OCI-LY3 (cell line): ENCODE results near the gene RAP1GAP2.

ENCODE experiments used
- H2AFZ ChIP-seq: fragments of 200-600, 300-600 bp; shearing (Covaris generic); 2 replicates; pipeline ENCODE4 v1.6.0; 2014; ENCODE audit warnings: antibody characterized with exemption, low read depth, low read length
- H3K27ac ChIP-seq: fragments of 200-600, 300-600 bp; sonication (generic); 2 replicates; pipeline ENCODE4 v1.5.1; 2014; ENCODE audit warnings: mild to moderate bottlenecking, low read length, moderate library complexity, mixed read lengths
- H3K27me3 ChIP-seq: fragments of 200-600, 300-600 bp; sonication (generic); 2 replicates; pipeline ENCODE4 v1.6.1; 2014; ENCODE audit warnings: low read depth, low read length, mixed read lengths
- H3K36me3 ChIP-seq: fragments of 200-600, 300-600 bp; sonication (generic); replicated peaks from 2 replicates; pipeline ENCODE3; 2014; ENCODE audit warnings: low read depth, low read length, mixed read lengths
- H3K4me1 ChIP-seq: fragments of 300-600, 200-600 bp; sonication (generic); 2 replicates; pipeline ENCODE4 v1.6.1; 2014; ENCODE audit warnings: low read length, mixed read lengths
- H3K4me2 ChIP-seq: fragments of 200-600, 300-600 bp; sonication (generic); 2 replicates; pipeline ENCODE4 v1.6.1; 2014; ENCODE audit warnings: low read length, mixed read lengths
- H3K4me3 ChIP-seq: fragments of 300-600, 200-600 bp; sonication (generic); 2 replicates; pipeline ENCODE4 v1.5.1; 2014; ENCODE audit warnings: antibody characterized with exemption, mild to moderate bottlenecking, low read length, moderate library complexity
- H3K79me2 ChIP-seq: fragments of 300-600, 200-600 bp; shearing (Covaris generic); 2 replicates; pipeline ENCODE4 v1.6.1; 2014; ENCODE audit warnings: mild to moderate bottlenecking, low read length, mixed read lengths
- H3K9ac ChIP-seq: fragments of 300-600, 200-600 bp; shearing (Covaris generic); 2 replicates; pipeline ENCODE4 v1.6.0; 2014; ENCODE audit warnings: mild to moderate bottlenecking, low read length, moderate library complexity
- H3K9me3 ChIP-seq: fragments of 200-600, 300-600 bp; shearing (Covaris generic); 2 replicates; pipeline ENCODE4 v1.6.1; 2014; ENCODE audit warnings: low read length, mixed read lengths; ENCODE audit not compliant: insufficient read depth
- H4K20me1 ChIP-seq: fragments of 200-600, 300-600 bp; sonication (generic); 2 replicates; pipeline ENCODE4 v1.6.1; 2016; ENCODE audit warnings: low read length, mixed read lengths; ENCODE audit not compliant: insufficient read depth
- CTCF ChIP-seq: fragments of 200-600, 300-600 bp; sonication (generic); IDR thresholded peaks from 2 replicates; pipeline ENCODE4 v1.5.1; 2014; ENCODE audit warnings: antibody characterized with exemption, low read length, low read depth
- EZH2phosphoT487 ChIP-seq: fragments of 200-600 bp; shearing (Covaris generic); IDR thresholded peaks from 2 replicates; pipeline ENCODE4 v1.6.1; 2018; ENCODE audit warnings: antibody characterized with exemption, mixed run types, low read depth

RAP1GAP2 gene

GRCh38 chr17:2830678-2831077, 34.4 kb downstream of the RAP1GAP2 start:
- Histone ChIP-seq H2AFZ (no peak overlapping the region), H3K27me3 (peaks cover 13% of the 10 kb centered on the region), H3K4me1 (0 out of 2 replicates have a peak, but pooled peaks cover 2% of the 10 kb centered on the region), H3K27ac (no peak overlapping the region), H3K36me3 (no peaks in the 10 kb centered on the region), H4K20me1 (no peaks in the 10 kb centered on the region), H3K4me2 (no peak overlapping the region), H3K4me3 (no peak overlapping the region), H3K9me3 (no peaks in the 10 kb centered on the region), H3K9ac (no peak overlapping the region), H3K79me2 (no peaks in the 10 kb centered on the region)
- TF ChIP-seq CTCF (no peak), EZH2phosphoT487 (no peak)

GRCh38 chr17:2835780-2836179, 39.5 kb downstream of the RAP1GAP2 start:
- H4K20me1 ChIP-seq: peaks cover 10% of the 10 kb centered on the region; the same call in 1 of the 2 replicates
- H3K27ac ChIP-seq: no peak overlapping the region
- no peak overlapping the region for H2AFZ ChIP-seq
- no peak overlapping the region for H3K9ac ChIP-seq
- H3K79me2 ChIP-seq: no peaks in the 10 kb centered on the region
- no peak overlapping the region for H3K4me3 ChIP-seq
- H3K4me1 ChIP-seq: peaks cover 10% of the 10 kb centered on the region
- H3K9me3 ChIP-seq: no peaks in the 10 kb centered on the region
- H3K36me3 ChIP-seq: no peaks in the 10 kb centered on the region
- TF ChIP-seq CTCF (no peak), EZH2phosphoT487 (no peak)
- H3K4me2 ChIP-seq: no peak overlapping the region
- H3K27me3 ChIP-seq: peaks cover 33% of the 10 kb centered on the region

- no peaks in the 10 kb centered on the region for H3K9me3 ChIP-seq
- H2AFZ ChIP-seq: no peak overlapping the region
- H3K27ac ChIP-seq: no peak overlapping the region
- peak; percentile 34 for TF ChIP-seq CTCF
- TF ChIP-seq EZH2phosphoT487: no peak
- no peak overlapping the region for H3K4me3 ChIP-seq
- peaks cover 10% of the 10 kb centered on the region for H3K4me1 ChIP-seq
- no peak overlapping the region for H3K9ac ChIP-seq
- H4K20me1 ChIP-seq: peaks cover 10% of the 10 kb centered on the region; the same call in 1 of the 2 replicates
- peak overlapping the region; percentile 43; the same call in 1 of the 2 replicates for H3K4me2 ChIP-seq
- H3K27me3 ChIP-seq: peaks cover 33% of the 10 kb centered on the region
- no peaks in the 10 kb centered on the region for H3K36me3 ChIP-seq
- H3K79me2 ChIP-seq: no peaks in the 10 kb centered on the region
Observed at GRCh38 chr17:2837147-2837561, 40.9 kb downstream of the RAP1GAP2 start.

GRCh38 chr17:2841606-2842005, 45.4 kb downstream of the RAP1GAP2 start:
- no peak overlapping the region for H3K4me3 ChIP-seq
- H3K27ac ChIP-seq: no peak overlapping the region
- peaks cover 29% of the 10 kb centered on the region for H3K27me3 ChIP-seq
- TF ChIP-seq EZH2phosphoT487: no peak
- no peak for TF ChIP-seq CTCF
- no peak overlapping the region for H3K9ac ChIP-seq
- peaks cover 4% of the 10 kb centered on the region; the same call in 1 of the 2 replicates for H4K20me1 ChIP-seq
- H3K9me3 ChIP-seq: no peaks in the 10 kb centered on the region
- no peaks in the 10 kb centered on the region for H3K36me3 ChIP-seq
- H3K79me2 ChIP-seq: no peaks in the 10 kb centered on the region
- peaks cover 10% of the 10 kb centered on the region for H3K4me1 ChIP-seq
- no peak overlapping the region for H3K4me2 ChIP-seq
- no peak overlapping the region for H2AFZ ChIP-seq
